ENCODE results near the gene KCNC4.

KCNC4 gene

GRCh38 chr1:110258734-110259133 is 48.6 kb downstream of the KCNC4 start:
- DNase-seq = no peak

GRCh38 chr1:110259770-110260169 is 49.7 kb downstream of the KCNC4 start:
- DNase-seq = no peak

Data from Kasumi-1 (cell line).